ENCODE data around the gene GCNT3.

GCNT3 gene, protein sequence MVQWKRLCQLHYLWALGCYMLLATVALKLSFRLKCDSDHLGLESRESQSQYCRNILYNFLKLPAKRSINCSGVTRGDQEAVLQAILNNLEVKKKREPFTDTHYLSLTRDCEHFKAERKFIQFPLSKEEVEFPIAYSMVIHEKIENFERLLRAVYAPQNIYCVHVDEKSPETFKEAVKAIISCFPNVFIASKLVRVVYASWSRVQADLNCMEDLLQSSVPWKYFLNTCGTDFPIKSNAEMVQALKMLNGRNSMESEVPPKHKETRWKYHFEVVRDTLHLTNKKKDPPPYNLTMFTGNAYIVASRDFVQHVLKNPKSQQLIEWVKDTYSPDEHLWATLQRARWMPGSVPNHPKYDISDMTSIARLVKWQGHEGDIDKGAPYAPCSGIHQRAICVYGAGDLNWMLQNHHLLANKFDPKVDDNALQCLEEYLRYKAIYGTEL

DNA sequence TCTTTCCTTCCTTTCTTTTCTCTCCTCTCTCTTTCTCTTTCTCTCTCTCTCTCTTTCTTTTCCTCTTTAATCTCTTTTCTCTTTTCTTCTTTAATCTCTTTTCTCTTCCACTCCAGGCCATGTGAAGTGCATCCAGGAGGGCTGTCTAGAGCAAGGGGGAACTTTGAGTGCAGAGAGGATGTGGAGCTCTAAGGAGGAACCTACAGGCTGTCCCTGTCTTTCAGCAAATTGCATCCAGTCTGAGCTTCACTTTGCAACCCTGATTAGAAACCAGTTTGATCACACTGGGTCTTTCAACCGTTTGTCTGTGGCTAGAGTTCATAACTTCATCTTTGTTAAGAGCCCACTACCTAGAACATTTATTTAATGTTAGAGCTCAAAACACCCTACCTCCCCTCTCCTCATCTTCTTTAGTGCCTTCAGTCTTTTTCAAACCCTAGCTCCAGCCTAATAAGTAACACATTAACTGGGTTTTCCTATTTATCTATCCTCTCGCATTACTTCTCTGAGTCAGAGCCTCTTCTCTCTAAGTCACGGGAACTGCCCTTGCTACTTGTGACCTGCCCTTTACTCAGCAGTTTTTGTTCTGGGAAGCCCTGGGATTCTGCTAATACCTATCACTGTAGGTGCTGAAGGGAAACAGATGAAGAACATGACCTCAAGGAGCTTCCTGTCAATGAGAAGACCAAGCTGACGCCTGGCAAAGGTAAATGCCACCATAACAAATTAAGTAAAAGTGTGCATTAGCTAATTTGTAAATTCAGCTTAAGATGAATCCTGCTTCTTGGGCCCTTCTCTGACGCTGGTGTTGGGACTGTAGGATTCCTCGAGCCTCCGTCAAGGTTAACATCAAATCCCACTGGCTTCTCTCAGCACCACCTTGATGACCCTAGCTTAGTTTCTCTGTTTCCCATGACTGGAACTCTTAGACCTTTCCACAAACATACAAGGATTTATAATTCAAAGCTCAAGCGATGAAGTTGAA lies at the start of gene GCNT3:
Gene GCNT3, plus strand, starts transcription at position 508 of the 985 bp plus-strand sequence. CDS start 6,456 bp downstream, outside the sequence.
- no peak for DNase-seq

GRCh38 chr15:59562448-59563186 lies 49.0 kb upstream of the GCNT3 start:
- DNase-seq = no peak

- no peak for DNase-seq
Measured at GRCh38 chr15:59565299-59565698, 46.3 kb upstream of the GCNT3 start.

GRCh38 chr15:59567324-59567723 lies 44.3 kb upstream of the GCNT3 start:
- no peak for DNase-seq

- no peak for DNase-seq
Measured at GRCh38 chr15:59569477-59569876, 42.1 kb upstream of the GCNT3 start.

DNA sequence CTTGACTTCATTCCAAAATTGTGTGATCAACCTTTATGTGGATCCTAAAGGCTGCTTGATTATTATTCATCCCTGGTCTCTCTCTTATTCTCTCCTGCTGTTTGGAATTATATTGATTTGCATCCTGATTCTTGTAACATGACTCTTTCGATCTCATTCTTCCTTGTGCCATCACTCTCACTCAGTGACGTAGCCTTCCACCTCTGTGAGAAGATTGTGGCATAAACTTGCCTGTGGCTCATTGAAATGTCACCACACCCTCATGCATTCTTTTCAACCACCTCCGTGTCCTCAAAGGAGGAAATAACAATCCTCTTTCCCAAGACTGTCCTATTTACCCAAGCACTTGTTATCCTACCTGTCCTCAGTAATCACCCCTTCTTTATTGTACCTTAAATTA lies 41.3 kb upstream of the GCNT3 start:
- DNase-seq = no peak

- DNase-seq = no peak
Measured at GRCh38 chr15:59571606-59572005, 40.0 kb upstream of the GCNT3 start.

DNA sequence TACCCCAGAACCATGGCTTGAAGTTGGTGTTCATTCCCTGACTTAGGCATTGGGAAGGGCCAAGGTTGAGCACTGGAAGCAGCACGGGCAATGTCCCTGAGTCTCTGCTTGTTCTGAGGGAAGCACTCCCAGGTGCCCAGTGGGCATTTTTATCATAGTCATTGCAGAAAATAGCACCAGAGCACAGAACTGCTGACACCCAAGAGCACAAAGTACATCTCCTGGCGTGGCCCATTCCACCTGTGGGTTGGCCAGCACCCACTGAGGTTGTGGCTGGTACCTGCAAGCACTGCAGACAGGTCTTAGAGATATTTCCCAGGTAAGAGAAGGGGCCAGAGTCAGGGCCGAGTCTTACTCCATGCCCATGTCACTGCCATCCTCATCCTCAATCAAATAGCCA lies 28.5 kb upstream of the GCNT3 start:
- DNase-seq = no peak

GRCh38 chr15:59587085-59587826 lies 24.3 kb upstream of the GCNT3 start:
- no peak for DNase-seq

DNA sequence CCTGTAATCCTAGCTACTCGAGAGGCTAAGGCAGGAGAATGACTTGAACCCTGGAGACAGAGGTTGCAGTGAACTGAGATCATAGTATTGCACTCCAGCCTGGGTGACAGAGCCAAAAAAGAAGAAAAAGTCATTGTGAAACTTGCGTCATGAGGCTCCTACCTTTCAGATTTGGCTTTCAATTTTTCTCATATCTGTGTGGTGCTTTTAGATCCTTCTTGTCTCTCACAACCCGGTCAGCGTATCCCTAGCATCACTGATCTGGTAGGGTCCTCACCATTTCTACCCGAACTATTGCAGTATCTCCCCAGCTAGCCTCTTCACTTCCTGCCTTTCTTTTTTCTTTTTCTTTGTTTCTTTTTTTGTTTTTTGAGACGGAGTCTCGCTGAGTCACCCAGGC lies 21.6 kb upstream of the GCNT3 start:
- DNase-seq = no peak

DNA sequence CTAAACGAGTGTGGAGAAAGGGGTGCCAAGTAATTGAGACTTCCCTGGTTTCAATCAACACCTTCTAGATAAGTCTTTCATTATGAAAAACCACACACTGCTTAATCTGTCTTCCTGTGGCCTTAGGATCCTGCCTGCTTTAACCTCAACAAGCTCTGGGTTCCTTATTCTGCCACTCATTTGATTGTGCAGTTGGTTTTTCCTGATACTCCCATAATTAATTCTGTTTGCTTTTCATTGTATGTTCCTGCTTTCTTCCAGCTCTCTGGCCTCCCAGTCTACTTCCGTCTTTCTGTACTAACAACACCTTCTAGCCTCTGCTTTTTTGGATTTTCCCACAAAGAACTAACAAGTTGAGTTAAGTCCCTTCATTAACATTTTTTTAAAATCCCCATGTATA lies 20.2 kb upstream of the GCNT3 start:
- DNase-seq = no peak

- no peak for DNase-seq
Measured at GRCh38 chr15:59594493-59594942, 17.1 kb upstream of the GCNT3 start.

- no peak for DNase-seq
Measured at GRCh38 chr15:59594991-59595390, 16.6 kb upstream of the GCNT3 start.

- DNase-seq = no peak
Measured at GRCh38 chr15:59595434-59595915, 16.1 kb upstream of the GCNT3 start.

DNA sequence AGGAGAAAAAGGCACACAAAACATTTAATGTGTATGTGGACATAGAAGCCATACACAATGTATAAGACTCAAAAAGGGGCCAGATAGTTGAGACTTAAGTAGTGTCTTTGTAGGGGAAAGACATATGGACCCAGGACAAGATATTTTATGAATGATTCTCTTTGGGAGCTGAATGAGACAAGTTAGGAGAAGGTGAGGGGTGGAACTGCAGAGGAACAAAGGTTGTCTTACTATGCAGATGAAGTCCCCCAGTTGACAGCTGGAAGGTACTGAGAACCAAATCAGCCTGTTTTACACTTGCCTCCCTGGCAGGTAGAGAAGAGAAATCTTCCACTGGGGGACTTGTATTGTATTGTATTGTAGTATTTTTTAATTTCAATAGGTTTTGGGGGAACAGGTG lies 14.9 kb upstream of the GCNT3 start:
- no peak for DNase-seq

DNA sequence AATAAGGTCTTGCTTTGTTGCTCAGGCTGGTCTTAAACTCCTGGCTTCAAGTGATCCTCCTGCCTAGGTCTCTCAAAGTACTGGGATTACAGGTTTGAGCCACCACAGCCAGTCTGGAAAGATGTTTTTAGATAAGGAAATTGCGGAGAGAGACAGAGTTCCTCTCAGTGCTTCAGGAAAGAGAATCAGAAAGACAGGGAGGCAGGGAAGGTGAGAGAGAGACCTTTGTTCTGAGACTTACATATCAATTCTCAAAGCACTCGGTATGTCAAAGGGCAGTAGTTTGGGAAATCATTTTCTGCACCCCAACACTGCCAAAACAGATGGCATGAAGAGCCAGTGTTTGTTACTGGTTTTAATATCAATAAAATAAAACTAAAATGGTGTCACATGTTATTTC lies 13.1 kb upstream of the GCNT3 start:
- no peak for DNase-seq

DNA sequence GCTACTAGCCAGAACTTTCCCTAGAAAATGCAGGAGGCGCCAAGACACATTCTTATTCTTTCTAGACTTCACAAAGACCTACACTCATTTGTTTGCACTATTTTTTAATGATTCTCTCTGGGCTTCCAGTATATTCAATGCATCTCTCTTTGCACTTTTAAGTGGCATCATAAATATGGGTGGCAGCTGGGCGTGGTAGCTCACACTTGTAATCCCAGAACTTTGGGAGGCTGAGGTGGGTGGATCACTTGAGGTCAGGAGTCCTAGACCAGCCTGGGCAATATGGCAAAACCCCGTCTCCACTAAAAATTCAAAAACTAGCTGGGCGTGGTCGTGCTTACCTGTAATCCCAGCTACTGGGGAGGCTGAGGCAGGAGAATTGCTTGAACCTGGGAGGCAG lies 5.6 kb upstream of the GCNT3 start:
- no peak for DNase-seq

- DNase-seq = no peak
Measured at GRCh38 chr15:59609730-59610712, 1.6 kb upstream of the GCNT3 start.

GRCh38 chr15:59614153-59614552 lies 2.6 kb downstream of the GCNT3 start:
- DNase-seq = no peak

GRCh38 chr15:59615661-59616060 lies 4.1 kb downstream of the GCNT3 start:
- no peak for DNase-seq

DNA sequence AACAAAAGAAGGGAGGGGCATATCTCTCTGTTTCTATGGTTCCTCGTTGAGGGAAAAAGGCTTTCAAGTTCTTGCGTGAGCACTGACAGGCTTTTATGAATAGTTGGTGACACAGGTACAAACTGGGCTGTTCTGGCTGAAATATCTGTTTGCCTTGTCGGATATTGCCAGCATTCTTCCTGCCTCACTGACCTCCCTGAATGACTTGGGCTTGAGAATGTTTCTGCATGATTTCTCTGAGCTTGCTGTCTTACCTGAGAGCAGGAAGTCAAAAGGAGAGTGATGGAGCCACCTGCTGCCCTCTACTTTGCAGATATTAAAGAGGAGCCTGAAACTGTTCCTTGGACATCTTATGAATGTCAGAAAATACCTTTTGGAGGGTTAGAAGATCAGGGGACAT lies 4.8 kb downstream of the GCNT3 start:
- DNase-seq = no peak

All from activated T-cell treated with anti-CD3 and anti-CD28 coated beads for 4 hours (primary cell).